Vagina (tissue), 2 donors: ENCODE data around the gene RAC3.

ENCODE experiments used
- POLR2A ChIP-seq, 2 donors: fragments of 450-650 bp; IDR thresholded peaks; one replicate each; pipeline ENCODE4 v1.6.1; 2017; ENCODE audit warnings: antibody characterized with exemption in 2 of 2, mild to moderate bottlenecking in 2 of 2, moderate library complexity in 2 of 2
- POLR2AphosphoS5 ChIP-seq, 2 donors: sonication (generic); formaldehyde crosslinking; IDR thresholded peaks; one replicate each; pipeline ENCODE4 v1.9.0; 2017; ENCODE audit warnings: antibody characterized with exemption in 2 of 2, mild to moderate bottlenecking in 2 of 2, low read depth in 1 of 2; ENCODE audit not compliant: insufficient read depth in 1 of 2
- TF ChIP-seq, protein P1 (sequence below), 3 experiments: fragments of 450-650 bp in 2 of 3; fragments of 200-600 bp in 1 of 3; sonication (generic) in 1 of 3; IDR thresholded peaks; one replicate each; pipeline ENCODE4 v1.5.1; 2017 to 2019; ENCODE audit warnings: antibody characterized with exemption in 3 of 3, mild to moderate bottlenecking in 2 of 3, moderate library complexity in 2 of 3

DNA sequence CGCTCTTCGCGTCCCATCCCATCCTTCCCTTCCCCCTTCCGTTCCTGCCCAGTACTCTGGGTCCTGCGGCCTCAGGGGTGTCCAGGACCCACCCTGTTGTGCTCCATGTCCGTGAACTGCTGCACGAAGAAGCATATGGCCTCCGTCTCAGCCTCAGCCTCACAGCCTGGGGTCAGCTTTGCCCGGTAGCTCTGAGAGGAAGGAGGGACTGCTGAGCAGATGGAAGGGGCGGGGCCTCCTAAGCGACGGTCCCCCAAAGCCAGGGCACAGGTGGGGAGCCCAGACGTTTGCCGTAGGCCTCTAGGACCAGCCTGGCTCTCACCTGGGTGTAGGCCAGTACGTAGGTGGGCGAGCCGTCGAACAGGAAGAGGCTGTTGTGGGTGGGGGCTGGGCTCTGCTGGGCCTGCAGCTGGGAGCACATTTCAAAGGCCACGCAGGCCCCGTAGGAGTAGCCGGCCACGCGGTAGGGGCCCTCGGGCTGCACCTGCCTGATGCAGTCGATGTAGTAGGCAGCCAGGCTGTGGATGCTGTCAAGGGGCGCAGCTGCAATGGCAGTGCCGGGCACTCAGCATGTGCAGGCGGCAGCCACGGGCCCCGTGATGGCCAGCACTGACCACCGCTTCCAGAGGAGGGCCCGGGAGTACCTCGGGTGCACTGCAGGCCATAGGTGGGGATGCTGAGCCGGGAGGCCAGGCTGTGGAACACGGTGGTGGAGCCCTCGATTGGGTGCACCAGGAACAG, 48.7 kb downstream of the RAC3 start:
- no peak for TF ChIP-seq POLR2AphosphoS5 (IDR thresholded peaks at IDR 0.05; ENCODE audit: insufficient read depth in 1 of 2, low read depth in 1 of 2)
- no peak for TF ChIP-seq POLR2A (IDR thresholded peaks at IDR 0.05)
- TF ChIP-seq, protein P1, sequence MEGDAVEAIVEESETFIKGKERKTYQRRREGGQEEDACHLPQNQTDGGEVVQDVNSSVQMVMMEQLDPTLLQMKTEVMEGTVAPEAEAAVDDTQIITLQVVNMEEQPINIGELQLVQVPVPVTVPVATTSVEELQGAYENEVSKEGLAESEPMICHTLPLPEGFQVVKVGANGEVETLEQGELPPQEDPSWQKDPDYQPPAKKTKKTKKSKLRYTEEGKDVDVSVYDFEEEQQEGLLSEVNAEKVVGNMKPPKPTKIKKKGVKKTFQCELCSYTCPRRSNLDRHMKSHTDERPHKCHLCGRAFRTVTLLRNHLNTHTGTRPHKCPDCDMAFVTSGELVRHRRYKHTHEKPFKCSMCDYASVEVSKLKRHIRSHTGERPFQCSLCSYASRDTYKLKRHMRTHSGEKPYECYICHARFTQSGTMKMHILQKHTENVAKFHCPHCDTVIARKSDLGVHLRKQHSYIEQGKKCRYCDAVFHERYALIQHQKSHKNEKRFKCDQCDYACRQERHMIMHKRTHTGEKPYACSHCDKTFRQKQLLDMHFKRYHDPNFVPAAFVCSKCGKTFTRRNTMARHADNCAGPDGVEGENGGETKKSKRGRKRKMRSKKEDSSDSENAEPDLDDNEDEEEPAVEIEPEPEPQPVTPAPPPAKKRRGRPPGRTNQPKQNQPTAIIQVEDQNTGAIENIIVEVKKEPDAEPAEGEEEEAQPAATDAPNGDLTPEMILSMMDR (IDR thresholded peaks at IDR 0.05) = no peak
